ENCODE data around the gene RGS3.
"Not testable (repeated sequence)": the region's sequence is repeated elsewhere in the genome, so short reads cannot be mapped to it uniquely, and the experiment has no call there.

The RGS3 gene

GRCh38 chr9:113488490-113488889, 25.0 kb downstream of the RGS3 start:
- DNase-seq (ENCODE audit: low read depth): no peak

- DNase-seq (ENCODE audit: low read depth): not testable (repeated sequence)
These were observed 27.6 kb downstream of the RGS3 start for GRCh38 chr9:113491147-113491546.

- DNase-seq (ENCODE audit: low read depth): no peak
These were observed 29.0 kb downstream of the RGS3 start for GRCh38 chr9:113492343-113493202.

GRCh38 chr9:113493203-113493520, 29.6 kb downstream of the RGS3 start:
- DNase-seq (ENCODE audit: low read depth): no peak

GRCh38 chr9:113495526-113495925, 32.0 kb downstream of the RGS3 start:
- no peak for DNase-seq (ENCODE audit: low read depth)

- no peak for DNase-seq (ENCODE audit: low read depth)
These were observed 33.5 kb downstream of the RGS3 start for GRCh38 chr9:113497051-113497450.

GRCh38 chr9:113499153-113499875, 35.8 kb downstream of the RGS3 start:
- no peak for DNase-seq (ENCODE audit: low read depth)

- no peak for DNase-seq (ENCODE audit: low read depth)
These were observed 36.5 kb downstream of the RGS3 start for GRCh38 chr9:113499876-113500497.

- no peak for DNase-seq (ENCODE audit: low read depth)
These were observed 37.7 kb downstream of the RGS3 start for GRCh38 chr9:113501129-113501686.

- no peak for DNase-seq (ENCODE audit: low read depth)
These were observed 38.3 kb downstream of the RGS3 start for GRCh38 chr9:113501852-113502251.

- no peak for DNase-seq (ENCODE audit: low read depth)
These were observed 39.0 kb downstream of the RGS3 start for GRCh38 chr9:113502427-113503034.

- DNase-seq (ENCODE audit: low read depth): no peak
These were observed 39.6 kb downstream of the RGS3 start for GRCh38 chr9:113503131-113503541.

GRCh38 chr9:113503613-113504211, 40.2 kb downstream of the RGS3 start:
- DNase-seq (ENCODE audit: low read depth): no peak

GRCh38 chr9:113504725-113505590, 41.4 kb downstream of the RGS3 start:
- no peak for DNase-seq (ENCODE audit: low read depth)

- DNase-seq (ENCODE audit: low read depth): no peak
These were observed 42.6 kb downstream of the RGS3 start for GRCh38 chr9:113506090-113506589.

- DNase-seq (ENCODE audit: low read depth): no peak
These were observed 43.7 kb downstream of the RGS3 start for GRCh38 chr9:113507256-113507655.

GRCh38 chr9:113508111-113508749, 44.7 kb downstream of the RGS3 start:
- DNase-seq (ENCODE audit: low read depth): peak; percentile 4

- no peak for DNase-seq (ENCODE audit: low read depth)
These were observed 45.9 kb downstream of the RGS3 start for GRCh38 chr9:113509463-113509862.

GRCh38 chr9:113511047-113511521, 47.6 kb downstream of the RGS3 start:
- DNase-seq (ENCODE audit: low read depth): no peak
